Stomach (tissue), 9 donors: Measurements from ENCODE around the gene ARF6. TPM values are rescaled to one million over a fixed set of nuclear protein-coding genes. Genes with fewer than 3 reads are reported as not detected.
"Not testable (repeated sequence)": the region's sequence is repeated elsewhere in the genome, so short reads cannot be mapped to it uniquely, and the experiment has no call there.

ENCODE experiments used
- DNase-seq, 2 donors: peaks; one replicate each; pipeline versions ENCODE4 v3.0.0 to v3.0.0-alpha.2; 2013 to 2019
- H3K27ac ChIP-seq, 5 donors: fragments of 200-600 bp in 4 of 5; sonication (generic) in 4 of 5; one replicate each; pipeline ENCODE4 v1.5.1; 2013 to 2019; ENCODE audit warnings: mild to moderate bottlenecking in 1 of 5, moderate library complexity in 1 of 5
- H3K27me3 ChIP-seq, 3 donors: fragments of 200-600 bp; sonication (generic); one replicate each; pipeline ENCODE4 v1.5.1; 2017 to 2019; ENCODE audit warnings: mixed run types in 1 of 3
- H3K36me3 ChIP-seq, 4 donors: fragments of 200-600 bp; sonication (generic); 1 replicate in 3 of 4; 2 replicates in 1 of 4; pipeline ENCODE4 v1.5.1; 2016 to 2019
- H3K4me1 ChIP-seq, 4 donors: fragments of 200-600 bp; sonication (generic); one replicate each; pipeline ENCODE4 v1.5.1; 2016 to 2019
- H3K4me3 ChIP-seq, 4 donors: fragments of 200-600 bp; sonication (generic) in 3 of 4; one replicate each; pipeline ENCODE4 v1.5.1; 2016 to 2019; ENCODE audit warnings: mild to moderate bottlenecking in 1 of 4
- H3K9me3 ChIP-seq, 4 donors: fragments of 200-600 bp; sonication (generic); one replicate each; pipeline ENCODE4 v1.5.1; 2016 to 2019
- CTCF ChIP-seq, 7 experiments: fragments of 450-650 bp in 4 of 7; fragments of 200-600 bp in 3 of 7; sonication (generic) in 3 of 7; IDR thresholded peaks; one replicate each; pipeline ENCODE4 v1.5.1; 2016 to 2019; ENCODE audit warnings: antibody characterized with exemption in 7 of 7, control low read depth in 2 of 7, mild to moderate bottlenecking in 1 of 7
- EP300 ChIP-seq: sonication (generic); formaldehyde crosslinking; IDR thresholded peaks from one replicate; pipeline ENCODE4 v1.6.1; 2017; ENCODE audit warnings: antibody characterized with exemption
- POLR2A ChIP-seq, 4 donors: fragments of 450-650 bp; IDR thresholded peaks; one replicate each; pipeline ENCODE4 v1.6.1; 2016; ENCODE audit warnings: antibody characterized with exemption in 4 of 4, control low read depth in 2 of 4, mild to moderate bottlenecking in 1 of 4, moderate library complexity in 1 of 4
- POLR2AphosphoS5 ChIP-seq, 3 donors: sonication (generic); formaldehyde crosslinking; IDR thresholded peaks; one replicate each; pipeline ENCODE4 v1.6.1; 2016; ENCODE audit warnings: antibody characterized with exemption in 3 of 3
- WGBS, 5 donors: extraction: QIAGEN DNeasy Blood & Tissue Kit in 3 of 5; methylation state at CpG; one replicate each; pipeline versions ENCODE4 v1.1.5 to v1.1.7; 2013 to 2018; 5-methylcytosine and 5-hydroxymethylcytosine counted together
- intact Hi-C: fragments of 100-400 bp; cut with DNase I; formaldehyde crosslinking; loops from one replicate; pipeline ENCODE4 v1.15.1; 2023; ENCODE audit warnings: low total_unique reads
- polyA plus RNA-seq, 3 donors: library from polyadenylated mRNA; stranded (reverse); fragments of 200-250 nt; gene quantifications; one replicate each; pipeline ENCODE4 v1.2.3, GENCODE V29; 2013
- total RNA-seq, 5 donors: library from RNA; depleted of rRNA; stranded (reverse); fragments of >200 nt; gene quantifications; one replicate each; pipeline versions ENCODE4 v1.1.0 to v1.2.3, GENCODE V29; 2014 to 2016
- donor health status: healthy with polysubstance abuse.
- donor health status: Bipolar disorder and iron deficiency.
- donor health status: healthy.

Gene ARF6
- total and polyA plus RNA-seq, 8 donors: 19.8 to 104 (median 48.4) TPM

- DNase-seq: no peak
- no peaks in the 10 kb centered on the region for H3K36me3 ChIP-seq
- peaks cover 15 to 51% (median 27%) of the 10 kb centered on the region in 4 donors for H3K4me1 ChIP-seq
- peak overlapping the region; percentile 43 to 67 (median 54) for H3K4me3 ChIP-seq
- intact Hi-C loops: no loop called here
- peak overlapping the region in 4 of 5 donors; percentile 90 to 97 (median 96) for H3K27ac ChIP-seq
- TF ChIP-seq EP300: no peak
- no peak for TF ChIP-seq CTCF (IDR thresholded peaks at IDR 0.05)
- TF ChIP-seq POLR2A (IDR thresholded peaks at IDR 0.05): no peak
- no peak for TF ChIP-seq POLR2AphosphoS5 (IDR thresholded peaks at IDR 0.05)
- H3K9me3 ChIP-seq: no peaks in the 10 kb centered on the region
- no peaks in the 10 kb centered on the region for H3K27me3 ChIP-seq
- 23 to 47% (median 38%) methylated on average over 5 of the region's 5 CpGs for WGBS, 5 donors
Measured at GRCh38 chr14:49868720-49869114, 24.2 kb upstream of the ARF6 start.

GRCh38 chr14:49870908-49871307 is 22.0 kb upstream of the ARF6 start:
- Histone ChIP-seq H3K9me3 (no peaks in the 10 kb centered on the region), H3K27ac (no peak overlapping the region), H3K4me3 (no peak overlapping the region), H3K4me1 (peaks cover 8 to 29% (median 13%) of the 10 kb centered on the region in 4 donors), H3K27me3 (no peaks in the 10 kb centered on the region), H3K36me3 (no peaks in the 10 kb centered on the region)
- intact Hi-C loops: no loop called here
- TF ChIP-seq POLR2AphosphoS5 (IDR thresholded peaks at IDR 0.05): no peak
- no peak for TF ChIP-seq POLR2A (IDR thresholded peaks at IDR 0.05)
- no peak for TF ChIP-seq CTCF (IDR thresholded peaks at IDR 0.05)
- WGBS, 5 donors: 80 to 91% (median 85%) methylated on average over 6 of the region's 6 CpGs
- DNase-seq: no peak

- H3K27me3 ChIP-seq, H3K9me3 ChIP-seq, H3K4me3 ChIP-seq, H3K36me3 ChIP-seq, H3K27ac ChIP-seq, intact Hi-C loops, H3K4me1 ChIP-seq, DNase-seq: not testable (repeated sequence)
- 76 to 89% (median 82%) methylated on average over 6 of the region's 6 CpGs for WGBS, 5 donors
Measured at GRCh38 chr14:49873548-49873947, 19.3 kb upstream of the ARF6 start.

GRCh38 chr14:49875640-49876198 is 17.2 kb upstream of the ARF6 start:
- 77 to 90% (median 88%) methylated on average over 12 of the region's 12 CpGs for WGBS, 5 donors

More at GRCh38 chr14:49875640-49876198, 17.2 kb upstream of the ARF6 start:
- Histone ChIP-seq H3K9me3 (no peaks in the 10 kb centered on the region), H3K27me3 (no peaks in the 10 kb centered on the region), H3K4me3 (no peak overlapping the region), H3K27ac (no peak overlapping the region), H3K4me1 (peaks cover 0 to 8% (median 0%) of the 10 kb centered on the region in 4 donors), H3K36me3 (no peaks in the 10 kb centered on the region)
- no peak for TF ChIP-seq CTCF (IDR thresholded peaks at IDR 0.05)
- no peak for TF ChIP-seq POLR2A (IDR thresholded peaks at IDR 0.05)
- TF ChIP-seq POLR2AphosphoS5 (IDR thresholded peaks at IDR 0.05): no peak
- TF ChIP-seq EP300: no peak
- intact Hi-C loops: no loop called here
- DNase-seq: no peak
